Caco-2 (cell line): ENCODE results near the gene CITED4. TPM values are rescaled to one million over a fixed set of nuclear protein-coding genes. Genes with fewer than 3 reads are reported as not detected.
A peak's percentile ranks its signal among the peaks of the same experiment; 100 is the strongest.

ENCODE experiments used
- BruUV-seq: library from RNA; stranded (reverse); fragments of 400-500 nt; replicated peaks from 2 replicates; lab custom pipeline; 2021; lab: Mats Ljungman, UMichigan
- CTCF ChIA-PET: fragments of 300-600 bp; sonication (Branson Sonifier 250); formaldehyde crosslinking; loops from one replicate; lab custom pipeline; 2022; ENCODE audit warnings: antibody characterized with exemption; lab: Charles Lee
- POLR2A ChIA-PET: fragments of 300-600 bp; sonication (Branson Sonifier 250); formaldehyde crosslinking; loops from one replicate; lab custom pipeline; 2022; ENCODE audit warnings: antibody characterized with exemption; lab: Charles Lee
- DNase-seq, 2 experiments: peaks; one replicate each; pipeline versions ENCODE4 v3.0.0 to v3.0.0-alpha.2; 2020 to 2022
- H3K27me3 ChIP-seq: replicated peaks from 2 replicates; pipeline ENCODE4 v1.6.0; 2011; ENCODE audit warnings: low read length; ENCODE audit not compliant: control insufficient read depth, insufficient read depth
- H3K36me3 ChIP-seq: 2 replicates; pipeline ENCODE4 v1.5.1; 2011; ENCODE audit warnings: low read length; ENCODE audit not compliant: control insufficient read depth, insufficient read depth
- H3K4me1 ChIP-seq: fragments of 250-450 bp; sonication (Bioruptor Pico); 2 replicates; pipeline ENCODE4 v1.5.1; 2020; ENCODE audit warnings: mild to moderate bottlenecking
- H3K4me3 ChIP-seq: 2 replicates; pipeline ENCODE4 v1.5.1; 2011; ENCODE audit warnings: low read depth, mild to moderate bottlenecking, control low read depth, low read length
- H3K9me3 ChIP-seq: fragments of 250-450 bp; sonication (Bioruptor Pico); 2 replicates; pipeline ENCODE4 v1.5.1; 2020; ENCODE audit warnings: mild to moderate bottlenecking, moderate library complexity
- H3K27ac Mint-ChIP-seq: one replicate; pipeline ENCODE4 v1.8.0; 2022; ENCODE audit warnings: mixed read lengths; ENCODE audit not compliant: unreplicated experiment
- H3K27me3 Mint-ChIP-seq: one replicate; pipeline ENCODE4 v1.8.0; 2022; ENCODE audit warnings: mixed read lengths; ENCODE audit not compliant: insufficient read depth, unreplicated experiment
- H3K36me3 Mint-ChIP-seq: one replicate; pipeline ENCODE4 v1.8.0; 2022; ENCODE audit warnings: mild to moderate bottlenecking, mixed read lengths; ENCODE audit not compliant: insufficient read depth, unreplicated experiment
- H3K4me1 Mint-ChIP-seq: one replicate; pipeline ENCODE4 v1.8.0; 2022; ENCODE audit warnings: low read depth, mixed read lengths; ENCODE audit not compliant: unreplicated experiment
- H3K4me3 Mint-ChIP-seq: one replicate; pipeline ENCODE4 v1.8.0; 2022; ENCODE audit warnings: mild to moderate bottlenecking, moderate library complexity, mixed read lengths; ENCODE audit not compliant: unreplicated experiment
- H3K9me3 Mint-ChIP-seq: one replicate; pipeline ENCODE4 v1.8.0; 2022; ENCODE audit warnings: mixed read lengths; ENCODE audit not compliant: unreplicated experiment
- CTCF ChIP-seq, 2 experiments: fragments of 200-600 bp in 1 of 2; IDR thresholded peaks; 1 replicate in 1 of 2; 2 replicates in 1 of 2; pipeline versions ENCODE4 v1.5.1 to v1.8.0; 2011 to 2022; ENCODE audit warnings: antibody characterized with exemption in 1 of 2, control low read depth in 1 of 2, inconsistent platforms in 1 of 2, low read depth in 1 of 2, low read length in 1 of 2, mild to moderate bottlenecking in 1 of 2, moderate library complexity in 1 of 2; ENCODE audit not compliant: insufficient read depth in 1 of 2, severe bottlenecking in 1 of 2, unreplicated experiment in 1 of 2
- intact Hi-C: fragments of 100-400 bp; cut with micrococcal nuclease; formaldehyde crosslinking; loops from one replicate; pipeline ENCODE4 v1.10.0; 2022; ENCODE audit not compliant: unreplicated experiment
- total RNA-seq: library from RNA; stranded (reverse); gene quantifications from 2 replicates; pipeline ENCODE4 v1.2.3, GENCODE V29; 2022

Gene CITED4
- total RNA-seq, 1 experiment from 2014 or later = 19.5 TPM

GRCh38 chr1:40830419-40830943 is 31.7 kb downstream of the CITED4 start:
- no peaks in the 10 kb centered on the region for H3K36me3 ChIP-seq
- peaks cover 7% of the 10 kb centered on the region for H3K4me1 ChIP-seq
- intact Hi-C loops = no loop called here
- no peak for TF ChIP-seq CTCF (IDR thresholded peaks at IDR 0.05; ENCODE audit: insufficient read depth in 1 of 2, low read depth in 1 of 2, low read length in 1 of 2, severe bottlenecking in 1 of 2, unreplicated experiment in 1 of 2)
- no peaks in the 10 kb centered on the region for H3K9me3 Mint-ChIP-seq
- H3K36me3 Mint-ChIP-seq = no peaks in the 10 kb centered on the region
- BruUV-seq = no TSS peak
- DNase-seq = no peak
- ChIA-PET CTCF (no interaction called here), POLR2A (no interaction called here)
- H3K4me1 Mint-ChIP-seq = no peaks in the 10 kb centered on the region
- H3K27me3 ChIP-seq = no peaks in the 10 kb centered on the region
- no peak overlapping the region for H3K4me3 Mint-ChIP-seq
- H3K27me3 Mint-ChIP-seq = no peaks in the 10 kb centered on the region
- no peak overlapping the region for H3K27ac Mint-ChIP-seq
- no peak overlapping the region for H3K4me3 ChIP-seq
- H3K9me3 ChIP-seq = no peaks in the 10 kb centered on the region

GRCh38 chr1:40829631-40830245 is 32.4 kb downstream of the CITED4 start:
- TF ChIP-seq CTCF (IDR thresholded peaks at IDR 0.05; ENCODE audit: insufficient read depth in 1 of 2, low read depth in 1 of 2, low read length in 1 of 2, severe bottlenecking in 1 of 2, unreplicated experiment in 1 of 2) = no peak
- H3K4me3 Mint-ChIP-seq = no peak overlapping the region
- H3K9me3 ChIP-seq = no peaks in the 10 kb centered on the region
- CTCF ChIA-PET = no interaction called here
- H3K9me3 Mint-ChIP-seq = no peaks in the 10 kb centered on the region
- peaks cover 6% of the 10 kb centered on the region for H3K36me3 Mint-ChIP-seq
- POLR2A ChIA-PET = no interaction called here
- no peaks in the 10 kb centered on the region for H3K27me3 Mint-ChIP-seq
- H3K4me1 ChIP-seq = peaks cover 15% of the 10 kb centered on the region
- no peaks in the 10 kb centered on the region for H3K27me3 ChIP-seq
- H3K4me1 Mint-ChIP-seq = peaks cover 7% of the 10 kb centered on the region
- H3K36me3 ChIP-seq = no peaks in the 10 kb centered on the region
- no TSS peak for BruUV-seq
- H3K27ac Mint-ChIP-seq = no peak overlapping the region
- no peak overlapping the region for H3K4me3 ChIP-seq
- DNase-seq = no peak
- intact Hi-C loops = no loop called here

- ChIA-PET CTCF (no interaction called here), POLR2A (no interaction called here)
- BruUV-seq = no TSS peak
- no peak for DNase-seq
- no peaks in the 10 kb centered on the region for H3K9me3 Mint-ChIP-seq
- H3K27me3 Mint-ChIP-seq = no peaks in the 10 kb centered on the region
- peaks cover 16% of the 10 kb centered on the region for H3K4me1 Mint-ChIP-seq
- H3K27ac Mint-ChIP-seq = peak overlapping the region; percentile 83
- no peaks in the 10 kb centered on the region for H3K27me3 ChIP-seq
- H3K4me3 Mint-ChIP-seq = no peak overlapping the region
- no peaks in the 10 kb centered on the region for H3K9me3 ChIP-seq
- no peaks in the 10 kb centered on the region for H3K36me3 ChIP-seq
- TF ChIP-seq CTCF (IDR thresholded peaks at IDR 0.05; ENCODE audit: insufficient read depth in 1 of 2, low read depth in 1 of 2, low read length in 1 of 2, severe bottlenecking in 1 of 2, unreplicated experiment in 1 of 2) = no peak
- H3K36me3 Mint-ChIP-seq = peaks cover 8% of the 10 kb centered on the region
- H3K4me1 ChIP-seq = peaks cover 30% of the 10 kb centered on the region
- H3K4me3 ChIP-seq = no peak overlapping the region
- intact Hi-C loops = no loop called here
These were observed 36.2 kb downstream of the CITED4 start for GRCh38 chr1:40825996-40826395.
